ENCODE measurements around the gene PDCD2L. TPM values are rescaled to one million over a fixed set of nuclear protein-coding genes. Genes with fewer than 3 reads are reported as not detected.

PDCD2L gene
- 27.4 to 35.9 TPM (median 33.8 TPM) in 5 replicates for total RNA-seq (2022; extraction: Qiagen RNA extraction; ENCODE audit: low read depth)

GRCh38 chr19:34404109-34404909 lies at the start of gene PDCD2L:
PDCD2L (plus strand) TSS chr19:34404399; CDS start chr19:34404431, 32 bp downstream.

GRCh38 chr19:34364830-34365462 lies 39.3 kb upstream of the PDCD2L start, which contains the start of gene GPI:
GPI (plus strand) TSS chr19:34365196; CDS start chr19:34365267, 71 bp downstream.

Other genes starting within 250 kb of the PDCD2L start
- gene LSM14A, start 231.9 kb upstream of the PDCD2L start, total RNA-seq (2022; extraction: Qiagen RNA extraction; ENCODE audit: low read depth) = 215 to 301 TPM (median 243 TPM) in 5 replicates
- gene GARRE1, start 149.8 kb upstream of the PDCD2L start, total RNA-seq (2022; extraction: Qiagen RNA extraction; ENCODE audit: low read depth) = 9.5 to 14.0 TPM (median 12.8 TPM) in 5 replicates
- 669 to 794 TPM (median 742 TPM) in 5 replicates for gene GPI, start 39.2 kb upstream of the PDCD2L start, total RNA-seq (2022; extraction: Qiagen RNA extraction; ENCODE audit: low read depth)
- 259 to 326 TPM (median 315 TPM) in 5 replicates for gene UBA2, start 24.0 kb downstream of the PDCD2L start, total RNA-seq (2022; extraction: Qiagen RNA extraction; ENCODE audit: low read depth)
- gene WTIP, start 77.4 kb downstream of the PDCD2L start, total RNA-seq (2022; extraction: Qiagen RNA extraction; ENCODE audit: low read depth) = 24.9 to 32.8 TPM (median 32.0 TPM) in 5 replicates